ENCODE results near the gene PALLD. TPM values are rescaled to one million over a fixed set of nuclear protein-coding genes. Genes with fewer than 3 reads are reported as not detected.

The PALLD gene
- 25.0 and 26.7 TPM in 2 replicates for total RNA-seq (2021; fragmentation: NEBNext Ultra II Directional; extraction: Animal tissue kit (Norgen Biotek cat#: 25700))
- polyA plus RNA-seq (2011; rRNA removed) = 7.0 and 10.5 TPM in 2 replicates
- polyA plus RNA-seq (2011; cell fraction: cytosol; rRNA removed) = 8.3 TPM
- polyA plus RNA-seq (2011; cell fraction: nucleus; rRNA removed) = 27.3 TPM
- 19.4 to 32.9 TPM (median 24.7 TPM) in 4 replicates for polyA plus RNA-seq (2012, experiment 1 of 2)
- 4.0 TPM for polyA plus RNA-seq (2012, experiment 2 of 2)
- polyA plus RNA-seq (2013, experiment 1 of 2) = 9.5 TPM
- polyA plus RNA-seq (2013, experiment 2 of 2) = 9.3 TPM
- polyA minus RNA-seq (2011; rRNA and poly(A)+ RNA removed) = 25.4 and 27.2 TPM in 2 replicates
- 18.6 TPM for polyA minus RNA-seq (2011; cell fraction: cytosol; rRNA and poly(A)+ RNA removed)
- 36.2 TPM for polyA minus RNA-seq (2011; cell fraction: nucleus; rRNA and poly(A)+ RNA removed)
- long read RNA-seq, experiment 1, full-length matches to known transcripts = 3 of 28 reads
- long read RNA-seq, experiment 1, partial matches to known transcripts = 8 of 28 reads
- long read RNA-seq, experiment 1, other reads (novel, unspliced or antisense) = 17 of 28 reads
- long read RNA-seq, experiment 2, partial matches to known transcripts = 1 of 4 reads
- long read RNA-seq, experiment 2, other reads (novel, unspliced or antisense) = 1 of 4 reads

- Histone ChIP-seq H3K9ac (replicated peaks in 1 of 4; ENCODE audit: extremely low read depth in 1 of 4, low read depth in 3 of 4, low read length in 3 of 4) (no peak within 1 kb of the TSS), H3K4me2 (ENCODE audit: insufficient read depth in 1 of 2, low read depth in 2 of 2, low read length in 2 of 2) (no peak within 1 kb of the TSS), H2BK120ac (replicated peaks; ENCODE audit: low read depth, low read length) (no peak within 1 kb of the TSS), H2AFZ (ENCODE audit: low read length) (peak within 1 kb of the TSS; percentile 64; the same call in 1 of the 2 replicates), H4K91ac (replicated peaks; ENCODE audit: insufficient read length, low read length) (no peak within 1 kb of the TSS), H3K9me3 (ENCODE audit: insufficient read depth in 2 of 2, low read depth in 1 of 2, low read length in 1 of 2) (no peaks in the 10 kb centered on the region), H3K79me2 (ENCODE audit: control insufficient read depth in 1 of 2, insufficient read depth in 2 of 2, low read length in 2 of 2) (no peaks in the 10 kb centered on the region), H3K27me3 (replicated peaks in 1 of 4; ENCODE audit: control insufficient read depth in 3 of 4, extremely low read depth in 1 of 4, insufficient read depth in 3 of 4, low read length in 3 of 4) (no peaks in the 10 kb centered on the region), H4K20me1 (replicated peaks in 1 of 2; ENCODE audit: control insufficient read depth in 1 of 2, insufficient read depth in 2 of 2, low read length in 2 of 2) (no peaks in the 10 kb centered on the region), H3K56ac (replicated peaks; ENCODE audit: insufficient read length, low read depth, low read length) (no peak within 1 kb of the TSS), H3K18ac (ENCODE audit: extremely low read depth, low read length) (no peak within 1 kb of the TSS), H2BK15ac (ENCODE audit: low read length) (no peak within 1 kb of the TSS), H3K4me3 (ENCODE audit: extremely low read depth in 1 of 4, insufficient read depth in 2 of 4, low read depth in 3 of 4, low read length in 4 of 4) (no peak within 1 kb of the TSS), H3K4me1 (replicated peaks in 1 of 4; ENCODE audit: control insufficient read depth in 3 of 4, insufficient read depth in 4 of 4, low read length in 3 of 4) (0 out of 7 replicates have a peak, but pooled peaks cover 0 to 2% (median 0%) of the 10 kb centered on the region in 4 experiments), H3K79me1 (ENCODE audit: low read depth, low read length) (no peaks in the 10 kb centered on the region), H2AK5ac (ENCODE audit: low read depth, low read length) (no peak within 1 kb of the TSS), H4K5ac (ENCODE audit: insufficient read length, low read depth, low read length) (no peak within 1 kb of the TSS), H3K36me3 (ENCODE audit: control insufficient read depth in 2 of 4, insufficient read depth in 4 of 4, low read length in 3 of 4) (no peaks in the 10 kb centered on the region), H3K14ac (ENCODE audit: insufficient read length) (no peak within 1 kb of the TSS), H2BK5ac (ENCODE audit: low read depth, low read length) (no peak within 1 kb of the TSS), H3K4ac (replicated peaks; ENCODE audit: insufficient read length, low read depth, low read length) (no peak within 1 kb of the TSS), H3K23me2 (ENCODE audit: low read depth, low read length) (no peaks in the 10 kb centered on the region), H2BK20ac (ENCODE audit: low read length) (no peak within 1 kb of the TSS), H4K8ac (ENCODE audit: extremely low read depth, insufficient read depth, low read length) (no peak within 1 kb of the TSS), H2BK12ac (ENCODE audit: low read depth, low read length) (no peak within 1 kb of the TSS), H3K27ac (ENCODE audit: low read depth, low read length) (no peak within 1 kb of the TSS), H3K23ac (ENCODE audit: insufficient read length) (no peak within 1 kb of the TSS)
- no peak for FAIRE-seq
- WGBS, 2 experiments (ENCODE audit: extremely low coverage in 1 of 2, insufficient coverage in 1 of 2, insufficient read length in 1 of 2, insufficient replicate concordance in 2 of 2, low coverage in 1 of 2, low lambda C conversion rate in 2 of 2, missing lambda C conversion rate in 1 of 2) = 61% methylated on average over 5 of the region's 5 CpGs; no CpG with 5 or more reads in 1 of the 2 experiments
- POLR2A ChIA-PET (ENCODE audit: partially characterized antibody) = no interaction called here
- no peak for DNase-seq (ENCODE audit: low read depth in 1 of 2, low spot score in 2 of 2)
- CTCF ChIA-PET (ENCODE audit: partially characterized antibody) = interaction anchor here (1.2 to 1.4 kb wide), 2 partner anchors 9 to 425 kb away, joined by 3 to 4 read pairs; no protein-coding TSS in a partner anchor
- TF ChIP-seq EGR1 (IDR thresholded peaks at IDR 0.05; ENCODE audit: borderline replicate concordance, low read depth, low read length) = no peak
- no peak for TF ChIP-seq CREB1 (IDR thresholded peaks at IDR 0.05)
- no peak for TF ChIP-seq YY1 (IDR thresholded peaks at IDR 0.05; ENCODE audit: low read depth, low read length)
- no peak for TF ChIP-seq BACH1 (IDR thresholded peaks at IDR 0.05; ENCODE audit: low read length)
- TF ChIP-seq CHD1 (IDR thresholded peaks at IDR 0.05; ENCODE audit: low read depth, low read length) = no peak
- TF ChIP-seq POU5F1 (IDR thresholded peaks at IDR 0.05; ENCODE audit: low read depth, low read length) = no peak
- TF ChIP-seq TAF7 (optimal IDR thresholded peaks at IDR 0.05; ENCODE audit: borderline replicate concordance, low read depth, low read length) = no peak
- no peak for TF ChIP-seq TCF12 (IDR thresholded peaks at IDR 0.05; ENCODE audit: low read depth, low read length)
- TF ChIP-seq ATF2 (IDR thresholded peaks at IDR 0.05; ENCODE audit: low read length) = no peak
- no peak for TF ChIP-seq RFX5 (IDR thresholded peaks at IDR 0.05; ENCODE audit: borderline replicate concordance, low read depth, low read length)
- TF ChIP-seq JUND (IDR thresholded peaks at IDR 0.05; ENCODE audit: low read length) = no peak
Measured at GRCh38 chr4:168496834-168497233, at the start of gene PALLD. Gene PALLD, plus strand, starts transcription at chr4:168497052.

Data from H1 (cell line).